ENCODE results near the gene TTLL5. TPM values are rescaled to one million over a fixed set of nuclear protein-coding genes. Genes with fewer than 3 reads are reported as not detected.
A peak's percentile ranks its signal among the peaks of the same experiment; 100 is the strongest.

TTLL5 gene
- total RNA-seq, 2 donors from 2014 or later = 14.6 to 15.3 TPM

GRCh38 chr14:75848167-75848913, 187.3 kb downstream of the TTLL5 start:
- H3K27me3 Mint-ChIP-seq (ENCODE audit: low read depth) = no peaks in the 10 kb centered on the region
- H3K36me3 Mint-ChIP-seq (ENCODE audit: insufficient read depth in 2 of 2) = no peaks in the 10 kb centered on the region
- no peak overlapping the region for H3K4me3 Mint-ChIP-seq
- no peak for DNase-seq
- H3K4me1 Mint-ChIP-seq (ENCODE audit: low read depth) = no peaks in the 10 kb centered on the region
- no peaks in the 10 kb centered on the region for H3K9me3 Mint-ChIP-seq
- ATAC-seq (replicated peaks in 1 of 2) = no peak
- no peak overlapping the region for H3K27ac Mint-ChIP-seq

- no peak overlapping the region for H3K27ac Mint-ChIP-seq
- DNase-seq (no peak), ATAC-seq (replicated peaks in 1 of 2) (no peak)
- H3K4me3 Mint-ChIP-seq = no peak overlapping the region
- no peaks in the 10 kb centered on the region for H3K9me3 Mint-ChIP-seq
- no peaks in the 10 kb centered on the region for H3K4me1 Mint-ChIP-seq (ENCODE audit: low read depth)
- no peaks in the 10 kb centered on the region for H3K27me3 Mint-ChIP-seq (ENCODE audit: low read depth)
- no peaks in the 10 kb centered on the region for H3K36me3 Mint-ChIP-seq (ENCODE audit: insufficient read depth in 2 of 2)
Observed at GRCh38 chr14:75849300-75849895, 188.4 kb downstream of the TTLL5 start.

DNA sequence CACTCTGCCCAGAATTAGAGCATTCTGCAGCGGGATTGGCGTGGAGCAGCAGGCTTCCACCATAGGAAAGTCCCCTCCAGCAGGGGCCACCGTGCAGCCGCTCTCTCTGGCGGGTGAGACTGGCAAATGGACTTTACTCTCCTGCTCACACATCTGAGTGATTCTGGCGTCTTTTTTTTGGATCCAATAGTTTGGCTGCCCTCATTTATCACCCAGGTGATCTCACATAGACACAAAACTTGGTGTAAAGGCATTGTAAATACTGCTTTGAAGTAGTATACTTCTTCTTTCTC, 190.5 kb downstream of the TTLL5 start:
- no peaks in the 10 kb centered on the region for H3K4me1 Mint-ChIP-seq (ENCODE audit: low read depth)
- H3K4me3 Mint-ChIP-seq = no peak overlapping the region
- no peak for DNase-seq
- no peak for ATAC-seq (replicated peaks in 1 of 2)
- H3K27me3 Mint-ChIP-seq (ENCODE audit: low read depth) = no peaks in the 10 kb centered on the region
- no peaks in the 10 kb centered on the region for H3K36me3 Mint-ChIP-seq (ENCODE audit: insufficient read depth in 2 of 2)
- no peaks in the 10 kb centered on the region for H3K9me3 Mint-ChIP-seq
- no peak overlapping the region for H3K27ac Mint-ChIP-seq

- H3K4me1 Mint-ChIP-seq (ENCODE audit: low read depth) = no peaks in the 10 kb centered on the region
- DNase-seq (no peak), ATAC-seq (replicated peaks in 1 of 2) (no peak)
- no peaks in the 10 kb centered on the region for H3K9me3 Mint-ChIP-seq
- no peak overlapping the region for H3K4me3 Mint-ChIP-seq
- H3K27ac Mint-ChIP-seq = peak overlapping the region; percentile 63
- H3K27me3 Mint-ChIP-seq (ENCODE audit: low read depth) = no peaks in the 10 kb centered on the region
- H3K36me3 Mint-ChIP-seq (ENCODE audit: insufficient read depth in 2 of 2) = no peaks in the 10 kb centered on the region
Observed at GRCh38 chr14:75854111-75854799, 193.2 kb downstream of the TTLL5 start.

GRCh38 chr14:75857199-75857598, 196.2 kb downstream of the TTLL5 start:
- Mint-ChIP-seq H3K4me1 (ENCODE audit: low read depth) (peaks cover 5% of the 10 kb centered on the region), H3K36me3 (ENCODE audit: insufficient read depth in 2 of 2) (no peaks in the 10 kb centered on the region), H3K9me3 (no peaks in the 10 kb centered on the region), H3K27me3 (ENCODE audit: low read depth) (no peaks in the 10 kb centered on the region), H3K4me3 (no peak overlapping the region), H3K27ac (no peak overlapping the region)
- ATAC-seq (replicated peaks in 1 of 2) (no peak), DNase-seq (no peak)

GRCh38 chr14:75858362-75858761, 197.3 kb downstream of the TTLL5 start:
- peaks cover 5% of the 10 kb centered on the region for H3K4me1 Mint-ChIP-seq (ENCODE audit: low read depth)

GRCh38 chr14:75859746-75860145, 198.7 kb downstream of the TTLL5 start:
- Mint-ChIP-seq H3K27ac (no peak overlapping the region), H3K36me3 (ENCODE audit: insufficient read depth in 2 of 2) (peaks cover 0 to 1% of the 10 kb centered on the region in 2 donors), H3K27me3 (ENCODE audit: low read depth) (no peaks in the 10 kb centered on the region), H3K4me1 (ENCODE audit: low read depth) (peaks cover 5% of the 10 kb centered on the region), H3K4me3 (no peak overlapping the region), H3K9me3 (no peaks in the 10 kb centered on the region)
- DNase-seq (no peak), ATAC-seq (replicated peaks in 1 of 2) (no peak)

More at GRCh38 chr14:75858362-75858761, 197.3 kb downstream of the TTLL5 start:
- ATAC-seq (replicated peaks in 1 of 2) = no peak
- Mint-ChIP-seq H3K27ac (no peak overlapping the region), H3K4me3 (no peak overlapping the region), H3K27me3 (ENCODE audit: low read depth) (no peaks in the 10 kb centered on the region), H3K9me3 (no peaks in the 10 kb centered on the region), H3K36me3 (ENCODE audit: insufficient read depth in 2 of 2) (peaks cover 0 to 1% of the 10 kb centered on the region in 2 donors)
- DNase-seq = no peak

DNA sequence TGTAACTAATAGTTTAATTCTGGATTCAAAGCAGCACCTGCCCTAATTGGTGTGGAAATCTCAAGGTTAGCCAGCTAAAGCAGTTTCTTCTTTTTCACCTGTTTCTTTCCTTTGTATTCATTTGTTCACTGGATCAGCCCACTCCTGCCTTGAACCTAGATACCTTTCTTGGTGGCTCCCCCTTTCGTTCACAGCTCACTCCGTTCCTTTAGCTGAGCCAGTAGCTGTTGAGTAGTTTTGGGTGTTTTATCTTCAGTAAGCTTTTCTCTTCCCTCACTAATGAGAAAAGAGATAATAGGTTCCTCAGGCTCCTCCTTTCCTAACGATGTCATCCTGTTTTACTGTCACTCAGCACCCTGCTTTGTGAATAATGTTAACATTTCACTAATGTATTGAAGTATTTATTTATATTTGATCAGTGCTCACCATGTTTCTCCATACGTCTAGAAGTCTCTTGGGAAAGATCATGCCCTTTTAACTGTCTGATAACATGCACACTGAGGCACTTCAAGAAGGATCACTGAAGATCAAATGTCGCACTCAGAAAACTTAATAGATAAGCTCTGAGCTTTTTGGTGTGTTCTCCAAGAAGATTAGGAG, 199.6 kb downstream of the TTLL5 start:
- Mint-ChIP-seq H3K4me1 (ENCODE audit: low read depth) (peaks cover 5% of the 10 kb centered on the region), H3K27me3 (ENCODE audit: low read depth) (no peaks in the 10 kb centered on the region), H3K4me3 (no peak overlapping the region), H3K36me3 (ENCODE audit: insufficient read depth in 2 of 2) (peaks cover 0 to 1% of the 10 kb centered on the region in 2 donors), H3K9me3 (no peaks in the 10 kb centered on the region), H3K27ac (no peak overlapping the region)
- ATAC-seq (replicated peaks in 1 of 2) = no peak
- DNase-seq = no peak

GRCh38 chr14:75861161-75861621, 200.1 kb downstream of the TTLL5 start:
- peaks cover 0 to 1% of the 10 kb centered on the region in 2 donors for H3K36me3 Mint-ChIP-seq (ENCODE audit: insufficient read depth in 2 of 2)
- no peak overlapping the region for H3K27ac Mint-ChIP-seq
- no peaks in the 10 kb centered on the region for H3K27me3 Mint-ChIP-seq (ENCODE audit: low read depth)
- H3K4me1 Mint-ChIP-seq (ENCODE audit: low read depth) = peaks cover 5% of the 10 kb centered on the region
- DNase-seq (no peak), ATAC-seq (replicated peaks in 1 of 2) (no peak)
- no peaks in the 10 kb centered on the region for H3K9me3 Mint-ChIP-seq
- no peak overlapping the region for H3K4me3 Mint-ChIP-seq

DNA sequence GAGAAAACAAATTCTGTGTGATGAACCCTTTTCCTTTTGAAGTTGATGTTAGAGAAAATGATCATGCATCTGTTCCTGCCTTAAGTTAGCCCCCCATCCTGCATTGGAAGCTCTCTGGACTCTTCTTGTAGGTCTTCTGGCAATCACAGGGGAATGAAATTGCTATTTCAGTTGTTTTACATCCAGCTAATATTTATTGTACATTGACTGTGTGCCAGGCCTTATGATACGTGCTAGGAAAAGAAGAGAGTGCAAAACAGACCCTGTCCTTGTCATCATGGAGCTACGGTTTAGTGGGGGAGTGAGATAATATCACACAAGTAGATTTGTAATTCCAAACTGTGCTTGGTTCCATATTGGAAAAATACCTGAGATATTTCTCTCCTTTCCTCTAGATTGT, 202.2 kb downstream of the TTLL5 start:
- no peak overlapping the region for H3K4me3 Mint-ChIP-seq
- no peak for DNase-seq
- no peak overlapping the region for H3K27ac Mint-ChIP-seq
- H3K27me3 Mint-ChIP-seq (ENCODE audit: low read depth) = no peaks in the 10 kb centered on the region
- peaks cover 0 to 1% of the 10 kb centered on the region in 2 donors for H3K36me3 Mint-ChIP-seq (ENCODE audit: insufficient read depth in 2 of 2)
- no peak for ATAC-seq (replicated peaks in 1 of 2)
- no peaks in the 10 kb centered on the region for H3K9me3 Mint-ChIP-seq
- H3K4me1 Mint-ChIP-seq (ENCODE audit: low read depth) = peaks cover 5% of the 10 kb centered on the region

GRCh38 chr14:75864352-75864751, 203.3 kb downstream of the TTLL5 start:
- Mint-ChIP-seq H3K27ac (no peak overlapping the region), H3K4me3 (no peak overlapping the region), H3K4me1 (ENCODE audit: low read depth) (peaks cover 5% of the 10 kb centered on the region), H3K27me3 (ENCODE audit: low read depth) (no peaks in the 10 kb centered on the region), H3K36me3 (ENCODE audit: insufficient read depth in 2 of 2) (peaks cover 0 to 1% of the 10 kb centered on the region in 2 donors), H3K9me3 (no peaks in the 10 kb centered on the region)
- DNase-seq (no peak), ATAC-seq (replicated peaks in 1 of 2) (no peak)

GRCh38 chr14:75865531-75865930, 204.5 kb downstream of the TTLL5 start:
- H3K4me3 Mint-ChIP-seq = no peak overlapping the region
- H3K9me3 Mint-ChIP-seq = no peaks in the 10 kb centered on the region
- ATAC-seq (replicated peaks in 1 of 2) = no peak
- H3K27me3 Mint-ChIP-seq (ENCODE audit: low read depth) = no peaks in the 10 kb centered on the region
- peaks cover 0 to 1% of the 10 kb centered on the region in 2 donors for H3K36me3 Mint-ChIP-seq (ENCODE audit: insufficient read depth in 2 of 2)
- peaks cover 5% of the 10 kb centered on the region for H3K4me1 Mint-ChIP-seq (ENCODE audit: low read depth)
- no peak for DNase-seq
- H3K27ac Mint-ChIP-seq = no peak overlapping the region

GRCh38 chr14:75866970-75867369, 205.9 kb downstream of the TTLL5 start:
- Mint-ChIP-seq H3K4me3 (no peak overlapping the region), H3K4me1 (ENCODE audit: low read depth) (no peaks in the 10 kb centered on the region), H3K27ac (no peak overlapping the region), H3K9me3 (no peaks in the 10 kb centered on the region), H3K36me3 (ENCODE audit: insufficient read depth in 2 of 2) (peaks cover 0 to 1% of the 10 kb centered on the region in 2 donors), H3K27me3 (ENCODE audit: low read depth) (no peaks in the 10 kb centered on the region)
- DNase-seq (no peak), ATAC-seq (replicated peaks in 1 of 2) (no peak)
